HG03066 (cell line): ENCODE measurements around the gene CYFIP1.

Experiments
- ATAC-seq: cut with Tn5 transposase; IDR thresholded peaks from one replicate; pipeline ENCODE4 v1.9.1; 2021; ENCODE audit warnings: low read depth; ENCODE audit not compliant: unreplicated experiment

Gene CYFIP1

GRCh38 chr15:22839046-22839695 is 141.0 kb downstream of the CYFIP1 start:
- no peak for ATAC-seq

GRCh38 chr15:22838292-22839042 is 141.7 kb downstream of the CYFIP1 start, which contains the start of gene NIPA2:
Gene NIPA2 (plus strand): TSS chr15:22838666. CDS start chr15:22851732, 13,066 bp downstream.
- ATAC-seq = peak; percentile 71

GRCh38 chr15:22831473-22831872 is 148.7 kb downstream of the CYFIP1 start:
- no peak for ATAC-seq

- no peak for ATAC-seq
Measured at GRCh38 chr15:22827125-22827524, 153.0 kb downstream of the CYFIP1 start.

GRCh38 chr15:22823495-22824128 is 156.6 kb downstream of the CYFIP1 start:
- ATAC-seq = no peak

- no peak for ATAC-seq
Measured at GRCh38 chr15:22819651-22820050, 160.5 kb downstream of the CYFIP1 start.
